Suprapubic skin (tissue), 4 donors: ENCODE measurements around the gene MSH2. TPM values are rescaled to one million over a fixed set of nuclear protein-coding genes. Genes with fewer than 3 reads are reported as not detected.
"Not testable (repeated sequence)": the region's sequence is repeated elsewhere in the genome, so short reads cannot be mapped to it uniquely, and the experiment has no call there.

ENCODE experiments used
- DNase-seq, 2 donors: peaks; one replicate each; pipeline ENCODE4 v3.0.0-alpha.2; 2019; ENCODE audit warnings: low spot score in 2 of 2
- H3K27ac ChIP-seq: fragments of 200-600 bp; sonication (generic); one replicate; pipeline ENCODE4 v1.5.1; 2019
- H3K27me3 ChIP-seq: fragments of 200-600 bp; sonication (generic); one replicate; pipeline ENCODE4 v1.5.1; 2019
- H3K36me3 ChIP-seq: fragments of 200-600 bp; sonication (generic); one replicate; pipeline ENCODE4 v1.5.1; 2019
- H3K4me1 ChIP-seq: fragments of 200-600 bp; sonication (generic); one replicate; pipeline ENCODE4 v1.5.1; 2019
- H3K4me3 ChIP-seq: fragments of 200-600 bp; sonication (generic); one replicate; pipeline ENCODE4 v1.5.1; 2019; ENCODE audit warnings: mild to moderate bottlenecking
- H3K9me3 ChIP-seq: fragments of 200-600 bp; sonication (generic); one replicate; pipeline ENCODE4 v1.5.1; 2019
- CTCF ChIP-seq, 2 donors: fragments of 200-600 bp in 1 of 2; fragments of 450-650 bp in 1 of 2; sonication (generic) in 1 of 2; IDR thresholded peaks; one replicate each; pipeline ENCODE4 v1.5.1; 2016 to 2019; ENCODE audit warnings: antibody characterized with exemption in 2 of 2, mild to moderate bottlenecking in 1 of 2, moderate library complexity in 1 of 2
- EP300 ChIP-seq: sonication (generic); formaldehyde crosslinking; IDR thresholded peaks from one replicate; pipeline ENCODE4 v1.6.1; 2017; ENCODE audit warnings: antibody characterized with exemption
- POLR2A ChIP-seq, 2 donors: fragments of 450-650 bp; IDR thresholded peaks; one replicate each; pipeline ENCODE4 v1.6.1; 2017; ENCODE audit warnings: antibody characterized with exemption in 2 of 2, mild to moderate bottlenecking in 2 of 2, moderate library complexity in 2 of 2
- POLR2AphosphoS5 ChIP-seq, 3 donors: sonication (generic); formaldehyde crosslinking; IDR thresholded peaks; one replicate each; pipeline ENCODE4 v1.6.1; 2017; ENCODE audit warnings: antibody characterized with exemption in 3 of 3
- WGBS: methylation state at CpG from one replicate; pipeline ENCODE4 v1.1.5; 2018; 5-methylcytosine and 5-hydroxymethylcytosine counted together
- total RNA-seq, 4 donors: library from RNA; depleted of rRNA; stranded (reverse); fragments of >200 nt; gene quantifications; one replicate each; pipeline ENCODE4 v1.1.0, GENCODE V29; 2016

The MSH2 gene
- total RNA-seq, 4 donors from 2014 or later: 11.8 to 18.1 (median 13.8) TPM

DNA sequence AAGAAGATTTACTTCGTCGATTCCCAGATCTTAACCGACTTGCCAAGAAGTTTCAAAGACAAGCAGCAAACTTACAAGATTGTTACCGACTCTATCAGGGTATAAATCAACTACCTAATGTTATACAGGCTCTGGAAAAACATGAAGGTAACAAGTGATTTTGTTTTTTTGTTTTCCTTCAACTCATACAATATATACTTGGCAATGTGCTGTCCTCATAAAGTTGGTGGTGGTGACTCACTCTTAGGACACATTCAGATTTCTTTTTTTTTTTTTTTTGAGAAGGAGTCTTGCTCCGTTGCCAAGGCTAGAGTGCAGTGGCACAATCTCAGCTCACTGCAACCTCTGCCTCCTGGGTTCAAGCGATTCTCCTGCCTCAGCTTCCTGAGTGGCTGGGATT, 26.8 kb downstream of the MSH2 start:
- H3K27me3 ChIP-seq: no peaks in the 10 kb centered on the region
- no peak for DNase-seq
- no peak overlapping the region for H3K27ac ChIP-seq
- H3K4me1 ChIP-seq: no peaks in the 10 kb centered on the region
- TF ChIP-seq POLR2AphosphoS5 (IDR thresholded peaks at IDR 0.05): no peak
- peaks cover 20% of the 10 kb centered on the region for H3K36me3 ChIP-seq
- H3K4me3 ChIP-seq: no peak overlapping the region
- no peaks in the 10 kb centered on the region for H3K9me3 ChIP-seq
- 66% methylated on average over 6 of the region's 6 CpGs for WGBS

- H3K27ac ChIP-seq, DNase-seq, H3K4me3 ChIP-seq, H3K27me3 ChIP-seq, H3K9me3 ChIP-seq, H3K4me1 ChIP-seq: not testable (repeated sequence)
- 100% methylated on average over 6 of the region's 32 CpGs for WGBS
- H3K36me3 ChIP-seq: peaks cover 20% of the 10 kb centered on the region
These were observed 30.1 kb downstream of the MSH2 start for GRCh38 chr2:47433006-47433405.

GRCh38 chr2:47433445-47433844, 30.5 kb downstream of the MSH2 start:
- DNase-seq, H3K9me3 ChIP-seq, H3K27ac ChIP-seq, H3K4me3 ChIP-seq, H3K4me1 ChIP-seq, H3K27me3 ChIP-seq: not testable (repeated sequence)
- 80% methylated on average over 1 of the region's 31 CpGs for WGBS
- peaks cover 20% of the 10 kb centered on the region for H3K36me3 ChIP-seq

DNA sequence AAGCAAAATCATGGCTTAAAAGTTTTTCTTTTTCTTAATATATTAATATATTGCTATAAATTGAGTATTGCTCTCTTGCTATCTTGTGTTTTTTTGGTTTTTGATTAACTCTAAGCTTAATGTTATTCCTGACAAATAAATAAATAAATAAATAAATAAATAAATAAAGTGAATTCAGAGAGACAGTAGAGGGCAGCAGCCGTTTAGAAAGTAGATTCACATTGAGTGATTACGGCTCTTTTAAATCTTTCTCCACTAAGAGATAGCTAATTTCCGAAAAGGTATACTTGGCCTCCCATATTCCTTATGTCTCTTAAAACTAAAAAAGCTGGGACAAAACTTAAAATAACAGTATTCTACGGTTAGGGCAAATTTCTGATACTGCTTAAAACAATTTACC, 34.3 kb downstream of the MSH2 start:
- TF ChIP-seq EP300 (no peak), POLR2AphosphoS5 (IDR thresholded peaks at IDR 0.05) (no peak), CTCF (IDR thresholded peaks at IDR 0.05) (peak in 1 of 2 donors; percentile 31)
- no peak for DNase-seq
- Histone ChIP-seq H3K4me3 (no peak overlapping the region), H3K9me3 (no peaks in the 10 kb centered on the region), H3K27ac (no peak overlapping the region), H3K4me1 (no peaks in the 10 kb centered on the region), H3K27me3 (no peaks in the 10 kb centered on the region), H3K36me3 (peaks cover 3% of the 10 kb centered on the region)
- WGBS: 32% methylated on average over 4 of the region's 4 CpGs

- Histone ChIP-seq H3K9me3 (no peaks in the 10 kb centered on the region), H3K27ac (no peak overlapping the region), H3K4me1 (no peaks in the 10 kb centered on the region), H3K27me3 (no peaks in the 10 kb centered on the region), H3K4me3 (no peak overlapping the region), H3K36me3 (peaks cover 3% of the 10 kb centered on the region)
- WGBS: 85% methylated on average over 3 of the region's 3 CpGs
- no peak for DNase-seq
- TF ChIP-seq POLR2AphosphoS5 (IDR thresholded peaks at IDR 0.05) (no peak), CTCF (IDR thresholded peaks at IDR 0.05) (no peak), POLR2A (IDR thresholded peaks at IDR 0.05) (no peak), EP300 (no peak)
These were observed 35.1 kb downstream of the MSH2 start for GRCh38 chr2:47438106-47438505.

DNA sequence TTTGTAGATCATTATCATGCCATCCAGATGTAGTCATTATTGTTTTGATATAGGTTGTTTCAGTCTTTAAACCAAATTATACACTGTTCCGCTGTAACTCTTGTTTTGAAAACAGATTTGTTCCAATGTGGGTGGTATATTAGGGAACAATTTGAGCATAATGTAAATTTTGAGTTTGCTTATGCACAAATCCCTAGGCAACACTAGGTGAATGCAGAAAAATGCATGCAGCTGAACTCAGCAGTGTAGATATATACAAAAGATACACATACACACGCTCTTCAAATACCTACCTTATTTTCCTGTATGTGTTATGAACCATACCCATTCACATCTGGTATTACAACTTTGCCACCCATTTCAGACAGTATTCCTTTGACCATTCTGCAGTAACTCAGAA, 35.8 kb downstream of the MSH2 start:
- 96% methylated on average over 2 of the region's 2 CpGs for WGBS
- Histone ChIP-seq H3K9me3 (no peaks in the 10 kb centered on the region), H3K27ac (no peak overlapping the region), H3K27me3 (no peaks in the 10 kb centered on the region), H3K4me1 (no peaks in the 10 kb centered on the region), H3K4me3 (no peak overlapping the region), H3K36me3 (peaks cover 3% of the 10 kb centered on the region)
- TF ChIP-seq POLR2A (IDR thresholded peaks at IDR 0.05) (no peak), CTCF (IDR thresholded peaks at IDR 0.05) (no peak), EP300 (no peak), POLR2AphosphoS5 (IDR thresholded peaks at IDR 0.05) (no peak)
- DNase-seq: no peak

- no peaks in the 10 kb centered on the region for H3K9me3 ChIP-seq
- no peaks in the 10 kb centered on the region for H3K4me1 ChIP-seq
- H3K27ac ChIP-seq: no peak overlapping the region
- no peak overlapping the region for H3K4me3 ChIP-seq
- no peak for TF ChIP-seq POLR2AphosphoS5 (IDR thresholded peaks at IDR 0.05)
- no peak for TF ChIP-seq CTCF (IDR thresholded peaks at IDR 0.05)
- TF ChIP-seq EP300: no peak
- TF ChIP-seq POLR2A (IDR thresholded peaks at IDR 0.05): no peak
- no peak for DNase-seq
- H3K36me3 ChIP-seq: peaks cover 12% of the 10 kb centered on the region
- no peaks in the 10 kb centered on the region for H3K27me3 ChIP-seq
These were observed 48.8 kb downstream of the MSH2 start for GRCh38 chr2:47451790-47452189.
